GM12878 (cell line): Measurements from ENCODE around the gene KLK12. TPM values are rescaled to one million over a fixed set of nuclear protein-coding genes. Genes with fewer than 3 reads are reported as not detected.

Experiments used
- ATAC-seq: fragments of 200-7000 bp; cut with Tn5 transposase; 3 replicates; pipeline ENCODE4 v1.9.1; 2020; ENCODE audit warnings: mild to moderate bottlenecking, moderate library complexity
- BruUV-seq: library from RNA; stranded (reverse); fragments of 400-500 nt; replicated peaks from 2 replicates; lab custom pipeline; 2021; lab: Mats Ljungman, UMichigan
- CTCF ChIA-PET: fragments of 300-600 bp; sonication (Branson Sonifier 250); formaldehyde crosslinking; extraction: SDS; loops from one replicate; lab custom pipeline; 2021; ENCODE audit warnings: inconsistent platforms; lab: Yijun Ruan, JAX
- POLR2A ChIA-PET: fragments of 350-600 bp; formaldehyde crosslinking; extraction: SDS; loops from one replicate; lab custom pipeline; 2021; ENCODE audit warnings: inconsistent platforms; lab: Charles Lee
- RAD21 ChIA-PET: fragments of 300-600 bp; sonication (Branson Sonifier 250); formaldehyde crosslinking; loops from one replicate; lab custom pipeline; 2023; ENCODE audit warnings: antibody characterized with exemption; ENCODE audit not compliant: unreplicated experiment; lab: Charles Lee
- SMC1A ChIA-PET: fragments of 300-600 bp; sonication (Branson Sonifier 250); formaldehyde crosslinking; loops from one replicate; lab custom pipeline; 2023; ENCODE audit not compliant: unreplicated experiment, uncharacterized antibody; lab: Charles Lee
- DNase-seq: peaks from one replicate; pipeline ENCODE4 v3.0.0-alpha.2; 2011; ENCODE audit warnings: low read depth, low spot score
- FAIRE-seq: peaks from 3 replicates; lab custom pipeline; 2011; peaks lifted over from hg19 to GRCh38; lab: Jason Lieb, UNC
- H2AFZ ChIP-seq: 2 replicates; pipeline ENCODE4 v1.6.0; 2011; ENCODE audit warnings: low read depth, low read length, control low read depth; ENCODE audit not compliant: control insufficient read depth
- H3K27ac ChIP-seq: 2 replicates; pipeline ENCODE4 v1.5.1; 2011; ENCODE audit warnings: control low read depth; ENCODE audit not compliant: control insufficient read depth, insufficient read depth
- H3K27me3 ChIP-seq, 2 experiments: replicated peaks in 1 of 2; 2 replicates each; pipeline versions ENCODE4 v1.6.0 to v1.6.1; 2011; ENCODE audit warnings: low read length in 1 of 2; ENCODE audit not compliant: control insufficient read depth in 2 of 2, insufficient read depth in 2 of 2
- H3K36me3 ChIP-seq, 2 experiments: 2 replicates each; pipeline ENCODE4 v1.5.1; 2011; ENCODE audit warnings: low read length in 1 of 2; ENCODE audit not compliant: control insufficient read depth in 2 of 2, insufficient read depth in 2 of 2
- H3K4me1 ChIP-seq: 2 replicates; pipeline ENCODE4 v1.6.1; 2011; ENCODE audit warnings: mild to moderate bottlenecking, low read length, moderate library complexity, mixed read lengths; ENCODE audit not compliant: control insufficient read depth, insufficient read depth
- H3K4me2 ChIP-seq: 2 replicates; pipeline ENCODE4 v1.6.0; 2011; ENCODE audit warnings: control low read depth; ENCODE audit not compliant: control insufficient read depth, insufficient read depth
- H3K4me3 ChIP-seq: fragments of 200-600 bp; sonication (generic); 2 replicates; pipeline ENCODE4 v1.5.1; 2016
- H3K79me2 ChIP-seq: 2 replicates; pipeline ENCODE4 v1.6.0; 2011; ENCODE audit warnings: low read length; ENCODE audit not compliant: control insufficient read depth, insufficient read depth
- H3K9ac ChIP-seq: 2 replicates; pipeline ENCODE4 v1.8.0; 2011; ENCODE audit warnings: low read length, control low read depth, mixed read lengths; ENCODE audit not compliant: control insufficient read depth, insufficient read depth
- H3K9me3 ChIP-seq: replicated peaks from 3 replicates; pipeline ENCODE4 v1.5.1; 2011; ENCODE audit warnings: mild to moderate bottlenecking, low read length; ENCODE audit not compliant: control insufficient read depth, insufficient read depth
- H4K20me1 ChIP-seq: 2 replicates; pipeline ENCODE4 v1.6.0; 2011; ENCODE audit not compliant: control insufficient read depth, insufficient read depth
- DPF2 ChIP-seq: fragments of 450-650 bp; IDR thresholded peaks from 2 replicates; pipeline ENCODE4 v1.6.1; 2017; ENCODE audit warnings: mild to moderate bottlenecking
- JUNB ChIP-seq: IDR thresholded peaks from 2 replicates; pipeline ENCODE4 v1.6.1; 2016; ENCODE audit warnings: antibody characterized with exemption, mild to moderate bottlenecking
- SMC3 ChIP-seq: IDR thresholded peaks from 2 replicates; pipeline ENCODE4 v1.6.1; 2011; ENCODE audit warnings: low read length, improper control_type of control experiment, borderline replicate concordance
- ZNF217 ChIP-seq: fragments of 450-650 bp; IDR thresholded peaks from 2 replicates; pipeline ENCODE4 v1.6.1; 2017; ENCODE audit warnings: antibody characterized with exemption, mild to moderate bottlenecking
- WGBS: methylation state at CpG from one replicate; pipeline ENCODE4 v1.1.6; 2016; ENCODE audit warnings: low lambda C conversion rate; ENCODE audit not compliant: insufficient replicate concordance, insufficient coverage; ENCODE audit errors: missing lambda C conversion rate; 5-methylcytosine and 5-hydroxymethylcytosine counted together
- in situ Hi-C: fragments of 300-500 bp; cut with MboI; formaldehyde crosslinking; loops from 9 replicates; pipeline ENCODE4 v1.14.3; 2018; ENCODE audit warnings: mixed read lengths
- intact Hi-C: fragments of 100-400 bp; cut with micrococcal nuclease; formaldehyde crosslinking; loops from one replicate; pipeline ENCODE4 v1.14.2; 2022; ENCODE audit not compliant: unreplicated experiment
- polyA plus RNA-seq, 11 experiments: library from polyadenylated mRNA; depleted of rRNA in 4 of 11; unstranded in 6 of 11; stranded (reverse) in 5 of 11; fragments of >200 nt; fragmentation: Nextera tagmentation in 4 of 11; fragmentation: Illumina TruSeq in 1 of 11; extraction: Ambion mirVana in 4 of 11; extraction: Trizol in 1 of 11; gene quantifications; 1 replicate in 1 of 11; 2 replicates in 10 of 11; pipeline versions ENCODE4 v1.2.1 to v1.2.3, GENCODE V29; 2011 to 2016; ENCODE audit warnings: inconsistent platforms in 2 of 11, missing spikeins in 2 of 11, low read depth in 1 of 11
- total RNA-seq, 4 experiments: library from RNA; depleted of rRNA in 3 of 4; stranded (reverse); fragments of >200 nt in 3 of 4; fragmentation: Illumina TruSeq in 1 of 4; extraction: Trizol in 1 of 4; gene quantifications; 2 replicates each; pipeline versions ENCODE4 v1.2.1 to v1.2.3, GENCODE V29; 2013 to 2021
- TF ChIP-seq, protein P1 (sequence below): fragments of 450-650 bp; IDR thresholded peaks from 2 replicates; pipeline ENCODE4 v1.6.1; 2014; ENCODE audit warnings: mild to moderate bottlenecking

Gene KLK12
- total and polyA plus RNA-seq, 10 of the 15 experiments (the other 5 are each of a cell fraction or from before 2014, with no cell fraction given) = not detected

DNA sequence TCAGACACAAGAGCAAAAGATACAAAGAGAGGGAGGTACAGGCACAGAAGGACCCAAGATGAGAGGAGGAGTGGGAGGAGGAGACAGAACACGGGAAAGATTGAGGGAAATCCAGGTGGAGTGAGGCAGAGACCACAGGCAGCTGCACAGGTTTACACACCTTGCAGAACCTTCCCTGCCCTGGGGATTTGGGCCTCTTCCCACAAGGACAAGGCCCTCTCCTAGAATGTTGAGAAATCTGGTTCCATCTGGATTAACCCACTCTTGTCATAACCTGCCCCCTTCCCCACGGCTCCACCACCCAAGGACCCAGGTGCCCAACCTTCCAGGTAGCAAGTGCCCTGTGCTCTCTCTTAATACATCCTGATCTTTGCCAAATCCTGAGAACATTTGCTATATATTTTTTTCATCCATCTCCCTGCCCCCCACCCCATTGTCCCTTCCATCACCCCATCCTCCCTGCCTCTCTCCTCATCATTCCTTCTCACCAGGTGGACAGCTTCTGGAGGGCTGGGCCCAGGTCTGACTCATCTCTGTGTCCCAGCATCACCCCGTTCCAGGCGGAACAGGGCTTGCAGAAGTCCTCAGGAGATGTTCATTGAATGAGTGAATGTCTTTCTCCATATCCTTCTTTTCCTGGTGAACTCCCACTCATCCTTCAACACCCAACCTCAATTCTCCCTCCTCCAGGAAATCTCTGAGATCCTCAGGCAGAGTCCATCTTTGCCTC, 24.6 kb downstream of the KLK12 start:
- TF ChIP-seq ZNF217 (no peak), DPF2 (no peak), JUNB (no peak), SMC3 (no peak)
- TF ChIP-seq, protein P1, sequence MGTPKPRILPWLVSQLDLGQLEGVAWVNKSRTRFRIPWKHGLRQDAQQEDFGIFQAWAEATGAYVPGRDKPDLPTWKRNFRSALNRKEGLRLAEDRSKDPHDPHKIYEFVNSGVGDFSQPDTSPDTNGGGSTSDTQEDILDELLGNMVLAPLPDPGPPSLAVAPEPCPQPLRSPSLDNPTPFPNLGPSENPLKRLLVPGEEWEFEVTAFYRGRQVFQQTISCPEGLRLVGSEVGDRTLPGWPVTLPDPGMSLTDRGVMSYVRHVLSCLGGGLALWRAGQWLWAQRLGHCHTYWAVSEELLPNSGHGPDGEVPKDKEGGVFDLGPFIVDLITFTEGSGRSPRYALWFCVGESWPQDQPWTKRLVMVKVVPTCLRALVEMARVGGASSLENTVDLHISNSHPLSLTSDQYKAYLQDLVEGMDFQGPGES = no peak
- no peaks in the 10 kb centered on the region for H3K9me3 ChIP-seq
- FAIRE-seq = no peak
- no peaks in the 10 kb centered on the region for H3K36me3 ChIP-seq
- in situ Hi-C loops = no loop called here
- CTCF ChIA-PET = no interaction called here
- 18% methylated on average over 4 of the region's 4 CpGs for WGBS
- H4K20me1 ChIP-seq = no peaks in the 10 kb centered on the region
- POLR2A ChIA-PET = no interaction called here
- H3K27ac ChIP-seq = no peak overlapping the region
- no peak overlapping the region for H2AFZ ChIP-seq
- RAD21 ChIA-PET = no interaction called here
- H3K79me2 ChIP-seq = no peaks in the 10 kb centered on the region
- no peak for DNase-seq
- BruUV-seq = no TSS peak
- H3K4me3 ChIP-seq = no peak overlapping the region
- intact Hi-C loops = no loop called here
- no peak for ATAC-seq
- H3K4me2 ChIP-seq = no peak overlapping the region
- SMC1A ChIA-PET = no interaction called here
- H3K4me1 ChIP-seq = no peaks in the 10 kb centered on the region
- no peak overlapping the region for H3K9ac ChIP-seq
- H3K27me3 ChIP-seq = no peaks in the 10 kb centered on the region
